RKO (cell line): Measurements from ENCODE around the gene VWA5B1.

Experiments
- DNase-seq: peaks from one replicate; pipeline ENCODE4 v3.0.0-alpha.2; 2016; ENCODE audit warnings: low spot score

The VWA5B1 gene

GRCh38 chr1:20389571-20389970, 98.9 kb downstream of the VWA5B1 start:
- no peak for DNase-seq

- no peak for DNase-seq
Observed at GRCh38 chr1:20390589-20391331, 100.1 kb downstream of the VWA5B1 start.

- no peak for DNase-seq
Observed at GRCh38 chr1:20395255-20395654, 104.6 kb downstream of the VWA5B1 start.

- no peak for DNase-seq
Observed at GRCh38 chr1:20398744-20399143, 108.1 kb downstream of the VWA5B1 start.

GRCh38 chr1:20399196-20399595, 108.5 kb downstream of the VWA5B1 start:
- DNase-seq = no peak

- DNase-seq = no peak
Observed at GRCh38 chr1:20399606-20400180, 109.0 kb downstream of the VWA5B1 start.

- no peak for DNase-seq
Observed at GRCh38 chr1:20400341-20401177, 109.9 kb downstream of the VWA5B1 start.

GRCh38 chr1:20401405-20402010, 110.8 kb downstream of the VWA5B1 start:
- DNase-seq = no peak

- DNase-seq = no peak
Observed at GRCh38 chr1:20402585-20403422, 112.1 kb downstream of the VWA5B1 start.

GRCh38 chr1:20403423-20404145, 112.9 kb downstream of the VWA5B1 start:
- no peak for DNase-seq

- DNase-seq = no peak
Observed at GRCh38 chr1:20404466-20404865, 113.8 kb downstream of the VWA5B1 start.
